Fibroblast of the aortic adventitia (primary cell): ENCODE measurements around the gene INSYN1. TPM values are rescaled to one million over a fixed set of nuclear protein-coding genes. Genes with fewer than 3 reads are reported as not detected.
"Not testable (repeated sequence)": the region's sequence is repeated elsewhere in the genome, so short reads cannot be mapped to it uniquely, and the experiment has no call there.

Experiments
- DNase-seq: peaks from one replicate; pipeline ENCODE4 v3.0.0-alpha.2; 2010; ENCODE audit warnings: low read depth
- H3K4me3 ChIP-seq: 2 replicates; pipeline ENCODE4 v1.5.1; 2011; ENCODE audit warnings: low read depth, mild to moderate bottlenecking, control low read depth, low read length, moderate library complexity
- CTCF ChIP-seq: IDR thresholded peaks from 2 replicates; pipeline ENCODE4 v1.5.1; 2011; ENCODE audit warnings: mild to moderate bottlenecking, low read length, control low read depth, inconsistent platforms; ENCODE audit not compliant: insufficient read depth
- total RNA-seq: library from RNA; depleted of rRNA; stranded (reverse); fragments of >200 nt; gene quantifications from 2 replicates; pipeline ENCODE4 v1.2.3, GENCODE V29; 2012; ENCODE audit warnings: low replicate concordance

Gene INSYN1
- total RNA-seq, 1 donor = 1.2 TPM

GRCh38 chr15:73708691-73709090, 44.5 kb downstream of the INSYN1 start:
- H3K4me3 ChIP-seq = no peak overlapping the region
- TF ChIP-seq CTCF = no peak
- DNase-seq = no peak

- DNase-seq = peak; percentile 49
- no peak overlapping the region for H3K4me3 ChIP-seq
Observed at GRCh38 chr15:73704869-73705645, 48.1 kb downstream of the INSYN1 start.

GRCh38 chr15:73704142-73704868, 48.8 kb downstream of the INSYN1 start:
- DNase-seq, H3K4me3 ChIP-seq: not testable (repeated sequence)

More at GRCh38 chr15:73704869-73705645, 48.1 kb downstream of the INSYN1 start:
- peak; percentile 85 for TF ChIP-seq CTCF

- H3K4me3 ChIP-seq, DNase-seq: not testable (repeated sequence)
Observed at GRCh38 chr15:73703601-73704000, 49.5 kb downstream of the INSYN1 start.

GRCh38 chr15:73702311-73703239, 50.6 kb downstream of the INSYN1 start:
- H3K4me3 ChIP-seq, DNase-seq: not testable (repeated sequence)

- no peak overlapping the region for H3K4me3 ChIP-seq
- DNase-seq = peak; percentile 85
- TF ChIP-seq CTCF = peak; percentile 86
Observed at GRCh38 chr15:73700041-73700842, 52.9 kb downstream of the INSYN1 start.

- TF ChIP-seq CTCF = no peak
- no peak for DNase-seq
- H3K4me3 ChIP-seq = no peak overlapping the region
Observed at GRCh38 chr15:73699249-73700040, 53.7 kb downstream of the INSYN1 start.
